GM21367 (cell line): ENCODE results near the gene MRPS15.

ENCODE experiments used
- ATAC-seq: cut with Tn5 transposase; IDR thresholded peaks from one replicate; pipeline ENCODE4 v1.9.1; 2021; ENCODE audit not compliant: unreplicated experiment

MRPS15 gene

GRCh38 chr1:36421649-36422048, 42.5 kb downstream of the MRPS15 start:
- ATAC-seq: no peak

- no peak for ATAC-seq
Observed at GRCh38 chr1:36420836-36421317, 43.3 kb downstream of the MRPS15 start.

GRCh38 chr1:36420409-36420808, 43.8 kb downstream of the MRPS15 start:
- ATAC-seq: no peak

GRCh38 chr1:36419569-36419968, 44.6 kb downstream of the MRPS15 start:
- ATAC-seq: no peak

- no peak for ATAC-seq
Observed at GRCh38 chr1:36419140-36419539, 45.0 kb downstream of the MRPS15 start.

- ATAC-seq: no peak
Observed at GRCh38 chr1:36417931-36418330, 46.3 kb downstream of the MRPS15 start.

GRCh38 chr1:36415661-36416326, 48.4 kb downstream of the MRPS15 start:
- ATAC-seq: no peak

- no peak for ATAC-seq
Observed at GRCh38 chr1:36414384-36414783, 49.8 kb downstream of the MRPS15 start.

GRCh38 chr1:36411674-36412648, 52.2 kb downstream of the MRPS15 start:
- ATAC-seq: no peak

GRCh38 chr1:36408479-36408878, 55.7 kb downstream of the MRPS15 start:
- ATAC-seq: no peak

GRCh38 chr1:36406440-36406839, 57.7 kb downstream of the MRPS15 start:
- ATAC-seq: no peak
